Lower leg skin (tissue), 4 donors: ENCODE data around the gene DOK1. TPM values are rescaled to one million over a fixed set of nuclear protein-coding genes. Genes with fewer than 3 reads are reported as not detected.

Experiments used
- DNase-seq, 2 donors: peaks; one replicate each; pipeline ENCODE4 v3.0.0-alpha.2; 2019; ENCODE audit warnings: low spot score in 2 of 2
- H3K4me3 ChIP-seq: fragments of 200-600 bp; sonication (generic); 2 replicates; pipeline ENCODE4 v1.5.1; 2017; ENCODE audit warnings: mild to moderate bottlenecking, low read depth; ENCODE audit not compliant: poor library complexity, severe bottlenecking
- POLR2A ChIP-seq, 2 donors: fragments of 450-650 bp; IDR thresholded peaks; one replicate each; pipeline ENCODE4 v1.6.1; 2016 to 2017; ENCODE audit warnings: antibody characterized with exemption in 2 of 2, mild to moderate bottlenecking in 1 of 2, moderate library complexity in 1 of 2
- WGBS, 2 donors: methylation state at CpG; one replicate each; pipeline ENCODE4 v1.1.5; 2018; 5-methylcytosine and 5-hydroxymethylcytosine counted together
- intact Hi-C: fragments of 100-400 bp; cut with DNase I; formaldehyde crosslinking; loops from one replicate; pipeline ENCODE4 v1.15.0; 2023; ENCODE audit warnings: low total_unique reads
- total RNA-seq, 4 donors: library from RNA; depleted of rRNA; stranded (reverse); fragments of >200 nt; gene quantifications; one replicate each; pipeline ENCODE4 v1.1.0, GENCODE V29; 2016
- TF ChIP-seq, protein P1 (sequence below), 3 donors: fragments of 450-650 bp; IDR thresholded peaks; one replicate each; pipeline ENCODE4 v1.5.1; 2016; ENCODE audit warnings: antibody characterized with exemption in 3 of 3, mild to moderate bottlenecking in 3 of 3, moderate library complexity in 2 of 3

The DOK1 gene
- total RNA-seq, 4 donors from 2014 or later, result 3.8 to 7.2 (median 4.7) TPM

DNA sequence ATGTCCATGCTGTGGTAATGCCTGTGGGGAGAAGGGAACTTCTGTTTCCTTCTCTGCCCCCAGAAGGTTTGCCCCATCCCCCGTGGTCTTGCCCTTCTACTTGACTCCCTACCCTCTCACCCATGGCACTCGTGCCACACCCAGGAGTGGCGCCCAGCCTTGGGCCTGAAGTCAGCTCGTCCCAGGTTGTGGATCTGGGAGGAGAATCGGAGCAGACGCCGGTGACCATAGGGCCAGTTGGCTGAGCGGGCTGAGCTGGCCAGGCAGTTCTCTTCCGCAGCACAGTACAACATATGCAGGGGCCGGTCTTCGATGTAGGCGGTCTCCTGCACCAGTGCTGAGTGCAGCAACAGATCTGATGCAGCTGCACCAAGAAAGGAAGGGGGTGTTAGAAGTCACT is 20.1 kb upstream of the DOK1 start:
- no peak for TF ChIP-seq POLR2A (IDR thresholded peaks at IDR 0.05)
- TF ChIP-seq, protein P1, sequence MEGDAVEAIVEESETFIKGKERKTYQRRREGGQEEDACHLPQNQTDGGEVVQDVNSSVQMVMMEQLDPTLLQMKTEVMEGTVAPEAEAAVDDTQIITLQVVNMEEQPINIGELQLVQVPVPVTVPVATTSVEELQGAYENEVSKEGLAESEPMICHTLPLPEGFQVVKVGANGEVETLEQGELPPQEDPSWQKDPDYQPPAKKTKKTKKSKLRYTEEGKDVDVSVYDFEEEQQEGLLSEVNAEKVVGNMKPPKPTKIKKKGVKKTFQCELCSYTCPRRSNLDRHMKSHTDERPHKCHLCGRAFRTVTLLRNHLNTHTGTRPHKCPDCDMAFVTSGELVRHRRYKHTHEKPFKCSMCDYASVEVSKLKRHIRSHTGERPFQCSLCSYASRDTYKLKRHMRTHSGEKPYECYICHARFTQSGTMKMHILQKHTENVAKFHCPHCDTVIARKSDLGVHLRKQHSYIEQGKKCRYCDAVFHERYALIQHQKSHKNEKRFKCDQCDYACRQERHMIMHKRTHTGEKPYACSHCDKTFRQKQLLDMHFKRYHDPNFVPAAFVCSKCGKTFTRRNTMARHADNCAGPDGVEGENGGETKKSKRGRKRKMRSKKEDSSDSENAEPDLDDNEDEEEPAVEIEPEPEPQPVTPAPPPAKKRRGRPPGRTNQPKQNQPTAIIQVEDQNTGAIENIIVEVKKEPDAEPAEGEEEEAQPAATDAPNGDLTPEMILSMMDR (IDR thresholded peaks at IDR 0.05), result no peak
- intact Hi-C loops, result no loop called here
- WGBS, 2 donors, result 86 to 87% methylated on average over 12 of the region's 12 CpGs
- no peak for DNase-seq
- no peak overlapping the region for H3K4me3 ChIP-seq

DNA sequence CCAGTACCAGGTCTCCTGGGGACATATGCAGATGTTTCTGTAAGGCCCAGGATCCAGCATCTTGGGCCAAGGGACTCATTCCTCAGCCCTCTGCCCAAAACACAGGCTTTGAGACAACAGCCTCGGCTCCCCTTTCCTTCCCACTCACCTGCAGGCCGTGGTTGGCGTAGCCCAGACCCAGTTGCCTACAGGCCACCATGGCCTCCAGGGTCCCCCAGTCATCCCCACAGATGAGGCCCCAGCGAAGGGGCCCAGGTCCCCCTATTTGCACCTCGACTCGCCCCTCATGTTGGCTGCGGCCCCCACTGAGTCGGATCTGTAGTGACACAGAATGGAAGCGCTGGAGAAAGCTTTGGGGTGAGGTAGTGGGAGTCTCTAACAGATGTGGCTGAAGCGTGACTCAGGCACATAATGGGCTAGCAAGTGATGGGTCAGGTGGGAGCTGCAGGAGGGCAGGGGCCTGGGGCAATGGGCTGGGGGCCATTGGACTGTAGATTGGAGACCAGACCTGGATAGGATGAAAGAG is 19.0 kb upstream of the DOK1 start:
- no peak for DNase-seq
- no peak overlapping the region for H3K4me3 ChIP-seq
- TF ChIP-seq, protein P1 (IDR thresholded peaks at IDR 0.05), result no peak
- TF ChIP-seq POLR2A (IDR thresholded peaks at IDR 0.05), result no peak
- intact Hi-C loops, result no loop called here
- WGBS, 2 donors, result 87 to 92% methylated on average over 10 of the region's 10 CpGs

DNA sequence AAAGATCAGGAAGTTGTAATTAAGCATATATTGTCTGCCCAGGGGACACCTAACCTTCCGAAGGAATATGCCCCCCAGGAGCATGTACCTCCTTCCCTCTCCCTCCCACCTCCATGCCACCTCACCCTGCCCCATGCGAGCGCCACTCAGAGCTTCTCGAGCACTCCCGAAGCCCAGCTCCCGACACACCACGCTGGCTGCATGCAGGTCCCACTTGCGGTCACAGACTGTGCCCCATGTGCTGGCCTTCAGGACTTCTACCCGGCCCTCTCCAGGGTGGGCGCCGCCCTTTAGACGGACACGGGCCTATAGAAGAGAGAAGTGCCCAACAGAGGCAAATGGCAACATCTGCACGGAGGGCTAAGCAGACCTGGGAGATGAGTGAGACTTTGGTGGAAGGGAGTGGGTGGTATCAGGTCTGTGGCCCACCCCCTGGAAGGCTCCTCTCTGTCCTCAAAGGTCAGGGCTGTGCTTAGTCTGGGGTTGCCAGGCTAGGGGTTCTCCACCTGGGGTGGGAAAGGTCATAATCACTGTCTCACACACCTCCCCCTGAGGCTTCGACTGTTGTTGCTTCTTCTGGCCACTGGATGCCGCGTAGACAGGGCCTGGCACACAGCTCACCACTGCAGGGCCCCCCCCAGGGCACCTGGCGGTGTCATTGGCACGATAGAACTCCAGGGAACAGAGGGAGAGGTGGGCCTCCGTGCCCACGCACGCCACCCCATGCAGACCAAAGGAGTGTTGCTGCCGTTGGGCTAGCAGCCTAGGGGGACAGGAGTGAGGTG is 18.2 kb upstream of the DOK1 start:
- H3K4me3 ChIP-seq, result no peak overlapping the region
- no peak for DNase-seq
- intact Hi-C loops, result no loop called here
- TF ChIP-seq, protein P1 (IDR thresholded peaks at IDR 0.05), result no peak
- TF ChIP-seq POLR2A (IDR thresholded peaks at IDR 0.05), result no peak
- 77% methylated on average over 21 to 22 of the region's 23 CpGs for WGBS, 2 donors

DNA sequence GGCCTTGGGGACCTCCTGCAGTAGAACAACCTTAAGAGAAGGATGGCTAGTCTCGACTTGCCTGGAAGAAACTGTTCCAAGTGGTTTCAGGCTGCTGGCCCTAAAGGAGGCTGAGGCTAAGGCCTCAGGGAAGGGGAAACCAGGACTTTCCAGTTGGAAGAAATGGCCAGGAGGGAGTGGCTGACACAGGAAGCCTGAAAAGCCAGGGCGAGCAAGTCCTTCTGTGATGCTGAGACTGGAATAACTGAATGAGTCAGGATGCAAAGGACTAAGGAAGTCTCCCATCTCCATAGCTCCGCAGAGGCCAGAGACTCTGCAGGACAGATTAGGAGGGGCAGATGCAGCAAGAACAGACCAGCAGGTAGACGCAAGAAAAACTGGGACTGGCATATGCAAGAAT is 17.4 kb upstream of the DOK1 start:
- TF ChIP-seq, protein P1 (IDR thresholded peaks at IDR 0.05), result no peak
- TF ChIP-seq POLR2A (IDR thresholded peaks at IDR 0.05), result no peak

DNA sequence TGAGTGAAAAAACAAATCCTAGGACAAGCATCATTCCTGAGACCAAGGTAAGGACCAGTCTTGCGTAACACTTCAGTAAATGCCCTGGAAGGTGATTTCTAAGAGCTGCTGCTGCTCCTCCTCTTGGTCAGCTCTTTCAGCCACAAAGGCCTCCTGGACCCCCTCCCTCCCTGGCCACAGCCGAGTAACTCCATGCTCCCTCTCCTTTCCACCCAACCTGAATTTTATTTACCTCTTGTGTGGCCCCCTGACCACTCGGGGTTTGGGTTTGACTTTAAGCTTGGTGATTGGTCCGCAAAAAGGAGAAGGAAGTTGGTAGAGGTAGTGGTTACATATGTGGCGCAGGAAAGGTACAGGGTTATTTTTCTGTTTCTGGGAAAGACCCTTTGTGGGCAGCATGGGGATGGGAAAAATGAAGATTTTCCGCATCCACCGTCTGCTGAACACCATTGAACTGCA is 15.6 kb upstream of the DOK1 start:
- H3K4me3 ChIP-seq, result no peak overlapping the region

More for the DNA sequence above, 17.4 kb upstream of the DOK1 start:
- no peak for DNase-seq
- H3K4me3 ChIP-seq, result no peak overlapping the region
- intact Hi-C loops, result no loop called here
- 50 to 54% methylated on average over 4 of the region's 4 CpGs for WGBS, 2 donors

More for the DNA sequence above, 15.6 kb upstream of the DOK1 start:
- DNase-seq, result no peak
- TF ChIP-seq, protein P1 (IDR thresholded peaks at IDR 0.05), result no peak
- TF ChIP-seq POLR2A (IDR thresholded peaks at IDR 0.05), result no peak
- intact Hi-C loops, result no loop called here
- WGBS, 2 donors, result 70 to 77% methylated on average over 7 of the region's 7 CpGs
